HCT116 (cell line): Measurements from ENCODE around the gene SHISA6. TPM values are rescaled to one million over a fixed set of nuclear protein-coding genes. Genes with fewer than 3 reads are reported as not detected.

Source experiments
- ATAC-seq: fragments of 200-7000 bp; cut with Tn5 transposase; 2 replicates; pipeline ENCODE4 v1.9.1; 2020; ENCODE audit warnings: mild to moderate bottlenecking, moderate library complexity
- BruUV-seq: library from RNA; stranded (reverse); fragments of 400-500 nt; replicated peaks from 2 replicates; lab custom pipeline; 2021; lab: Mats Ljungman, UMichigan
- CTCF ChIA-PET: fragments of 300-600 bp; sonication (Branson Sonifier 250); formaldehyde crosslinking; loops from one replicate; lab custom pipeline; 2021; ENCODE audit warnings: antibody characterized with exemption; lab: Charles Lee
- POLR2A ChIA-PET: fragments of 300-600, 350-600 bp; sonication (Branson Sonifier 250); formaldehyde crosslinking; loops from one replicate; lab custom pipeline; 2021; ENCODE audit warnings: antibody characterized with exemption; lab: Charles Lee
- RAD21 ChIA-PET, 2 experiments: fragments of 300-600 bp; sonication (Branson Sonifier 250); formaldehyde crosslinking; loops; one replicate each; lab custom pipeline; 2023; ENCODE audit warnings: low total read pairs in 2 of 2; ENCODE audit not compliant: uncharacterized antibody in 2 of 2, unreplicated experiment in 2 of 2, low non-redundant PET in 1 of 2; lab: Charles Lee
- DNase-seq: peaks from one replicate; pipeline ENCODE4 v3.0.0-alpha.2; 2010; ENCODE audit warnings: low read depth, low spot score
- H2AFZ ChIP-seq: fragments of 200-600 bp; shearing (Covaris generic), sonication (generic); 2 replicates; pipeline ENCODE4 v1.6.1; 2017; ENCODE audit warnings: low read depth, mixed run types, mixed read lengths, antibody characterized with exemption, low read length; ENCODE audit not compliant: poor library complexity, severe bottlenecking
- H3K27ac ChIP-seq: 2 replicates; pipeline ENCODE4 v1.5.1; 2012; ENCODE audit warnings: low read depth, low read length
- H3K27me3 ChIP-seq: fragments of 200-600 bp; sonication (generic); 2 replicates; pipeline ENCODE4 v1.6.1; 2016; ENCODE audit warnings: mixed run types, low read length, mixed read lengths; ENCODE audit not compliant: insufficient read depth
- H3K36me3 ChIP-seq, 2 experiments: fragments of 200-500 bp in 1 of 2; fragments of 200-600 bp in 1 of 2; sonication (Bioruptor generic) in 1 of 2; sonication (generic) in 1 of 2; 2 replicates each; pipeline versions ENCODE4 v1.5.1 to v1.6.1; 2014 to 2016; ENCODE audit warnings: low read length in 2 of 2, inconsistent platforms in 1 of 2, mixed read lengths in 1 of 2, mixed run types in 1 of 2; ENCODE audit not compliant: insufficient read depth in 2 of 2, control insufficient read depth in 1 of 2
- H3K4me1 ChIP-seq, 2 experiments: fragments of 200-600 bp in 1 of 2; sonication (generic) in 1 of 2; 2 replicates each; pipeline versions ENCODE4 v1.5.1 to v1.6.1; 2012 to 2017; ENCODE audit warnings: low read length in 2 of 2, inconsistent platforms in 1 of 2, mild to moderate bottlenecking in 1 of 2, mixed read lengths in 1 of 2, mixed run types in 1 of 2, moderate library complexity in 1 of 2; ENCODE audit not compliant: insufficient read depth in 2 of 2, control insufficient read depth in 1 of 2
- H3K4me2 ChIP-seq: fragments of 200-600 bp; sonication (generic); 2 replicates; pipeline ENCODE4 v1.6.1; 2017; ENCODE audit warnings: mixed run types, low read length, mixed read lengths
- H3K4me3 ChIP-seq, 2 experiments: fragments of 200-600 bp in 1 of 2; sonication (generic) in 1 of 2; replicated peaks in 1 of 2; 2 replicates each; pipeline ENCODE4 v1.5.1; 2011 to 2016; ENCODE audit warnings: low read length in 2 of 2, control low read depth in 1 of 2, low read depth in 1 of 2, mild to moderate bottlenecking in 1 of 2, mixed read lengths in 1 of 2, mixed run types in 1 of 2
- H3K79me2 ChIP-seq: fragments of 200-600 bp; sonication (generic); 2 replicates; pipeline ENCODE4 v1.6.1; 2017; ENCODE audit warnings: mild to moderate bottlenecking, mixed run types, low read length, moderate library complexity, mixed read lengths; ENCODE audit not compliant: insufficient read depth
- H3K9ac ChIP-seq: fragments of 200-600 bp; sonication (generic); 2 replicates; pipeline ENCODE4 v1.6.1; 2016; ENCODE audit warnings: low read length, mixed read lengths
- H3K9me2 ChIP-seq: fragments of 200-600 bp; sonication (generic), shearing (Covaris generic); 2 replicates; pipeline ENCODE4 v1.6.1; 2017; ENCODE audit warnings: mixed run types, mild to moderate bottlenecking, moderate library complexity; ENCODE audit not compliant: insufficient read depth
- H3K9me3 ChIP-seq, 2 experiments: fragments of 200-500 bp in 1 of 2; fragments of 200-600 bp in 1 of 2; sonication (Bioruptor generic) in 1 of 2; sonication (generic) in 1 of 2; 2 replicates each; pipeline ENCODE4 v1.6.1; 2014 to 2017; ENCODE audit warnings: low read length in 2 of 2, mixed read lengths in 2 of 2, inconsistent platforms in 1 of 2, low read depth in 1 of 2, mild to moderate bottlenecking in 1 of 2, mixed run types in 1 of 2, moderate library complexity in 1 of 2; ENCODE audit not compliant: control insufficient read depth in 1 of 2, insufficient read depth in 1 of 2
- H4K20me1 ChIP-seq: fragments of 200-600 bp; sonication (generic), shearing (Covaris generic); 2 replicates; pipeline ENCODE4 v1.6.1; 2017; ENCODE audit warnings: mixed run types, mild to moderate bottlenecking, moderate library complexity; ENCODE audit not compliant: insufficient read depth
- CBX3 ChIP-seq: IDR thresholded peaks from 2 replicates; pipeline ENCODE4 v1.6.1; 2012; ENCODE audit warnings: low read depth
- EZH2 ChIP-seq: fragments of 200-600 bp; sonication (generic); IDR thresholded peaks from 2 replicates; pipeline ENCODE4 v1.6.1; 2017; ENCODE audit warnings: antibody characterized with exemption, mixed run types
- JUND ChIP-seq: IDR thresholded peaks from 2 replicates; pipeline ENCODE4 v1.6.1; 2012
- TCF7L2 ChIP-seq: IDR thresholded peaks from 2 replicates; pipeline ENCODE4 v1.7.0; 2011; ENCODE audit warnings: borderline replicate concordance, inconsistent platforms; ENCODE audit not compliant: insufficient read depth, insufficient read length; ENCODE audit errors: extremely low read depth
- ZNF274 ChIP-seq: fragments of 200-500 bp; sonication (Bioruptor generic); IDR thresholded peaks from 2 replicates; pipeline ENCODE4 v1.6.1; 2014; ENCODE audit warnings: mild to moderate bottlenecking, low read depth, low read length, inconsistent platforms
- intact Hi-C: fragments of 100-400 bp; cut with micrococcal nuclease; formaldehyde crosslinking; loops from 2 replicates; pipeline ENCODE4 v1.10.0; 2022
- total RNA-seq: library from RNA; stranded (reverse); gene quantifications from one replicate; pipeline ENCODE4 v1.2.1, GENCODE V29; 2021; ENCODE audit not compliant: unreplicated experiment
- TF ChIP-seq, protein P1 (sequence below), 3 experiments: fragments of 200-600 bp in 1 of 3; sonication (generic) in 1 of 3; IDR thresholded peaks in 2 of 3; conservative IDR thresholded peaks in 1 of 3; 2 replicates each; pipeline ENCODE4 v1.5.1; 2012 to 2017; ENCODE audit warnings: low read depth in 2 of 3, low read length in 2 of 3, antibody characterized with exemption in 1 of 3, borderline replicate concordance in 1 of 3, control low read depth in 1 of 3, mild to moderate bottlenecking in 1 of 3, mixed read lengths in 1 of 3, mixed run types in 1 of 3, moderate library complexity in 1 of 3; ENCODE audit not compliant: insufficient read depth in 1 of 3
- TF ChIP-seq, protein P2 (sequence below): IDR thresholded peaks from 2 replicates; pipeline ENCODE4 v1.6.1; 2012
- TF ChIP-seq, protein P3 (sequence below): IDR thresholded peaks from 2 replicates; pipeline ENCODE4 v1.6.1; 2012; ENCODE audit warnings: low read depth

The SHISA6 gene
- total RNA-seq, 1 experiment from 2014 or later = not detected

DNA sequence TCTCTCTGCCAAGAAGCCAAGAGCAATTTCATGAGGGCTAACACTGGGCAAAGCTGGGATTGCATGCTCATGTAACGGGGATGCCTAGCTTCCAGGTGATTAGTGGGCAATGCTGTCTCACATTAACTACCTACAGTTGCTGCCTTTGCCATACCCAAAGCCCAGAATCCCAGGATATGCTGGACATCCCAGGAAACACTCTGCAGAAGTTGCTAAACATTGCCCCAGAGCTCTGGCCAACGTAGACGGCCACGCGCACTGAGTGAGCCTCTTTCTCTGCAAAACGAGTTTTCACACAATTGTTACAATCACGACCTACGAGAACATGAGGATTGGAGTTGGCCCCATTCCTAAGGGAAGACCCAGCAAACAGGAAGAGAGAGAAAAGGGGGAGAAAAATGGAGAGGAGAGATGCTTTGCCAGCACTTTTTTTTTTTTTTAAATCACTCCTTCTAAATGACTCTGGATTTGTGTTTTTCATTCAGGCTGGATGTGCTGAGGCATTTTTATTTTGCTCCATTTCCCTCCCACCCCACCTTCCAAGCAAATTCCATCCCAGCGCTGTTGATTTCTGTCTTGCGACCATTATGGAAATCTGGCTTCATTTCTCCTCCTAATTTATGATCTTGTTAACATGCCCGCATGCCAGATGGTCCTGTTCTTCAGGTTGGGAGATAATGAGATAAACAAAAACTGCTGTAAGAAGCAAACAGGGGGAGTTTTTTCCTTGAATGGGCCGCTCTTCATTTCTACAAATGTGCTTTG is 244.5 kb downstream of the SHISA6 start:
- no TSS peak for BruUV-seq
- intact Hi-C loops = no loop called here
- no peak for DNase-seq
- no peak overlapping the region for H2AFZ ChIP-seq
- POLR2A ChIA-PET = no interaction called here
- RAD21 ChIA-PET = no interaction called here
- no peaks in the 10 kb centered on the region for H3K36me3 ChIP-seq
- no peaks in the 10 kb centered on the region for H3K4me1 ChIP-seq
- no peaks in the 10 kb centered on the region for H3K27me3 ChIP-seq
- no peak overlapping the region for H3K27ac ChIP-seq
- ATAC-seq = no peak
- H3K9me3 ChIP-seq = peaks cover 0 to 24% of the 10 kb centered on the region in 2 experiments; a peak in 2 of 4 replicates
- H3K9ac ChIP-seq = no peak overlapping the region
- H3K79me2 ChIP-seq = no peaks in the 10 kb centered on the region
- CTCF ChIA-PET = no interaction called here
- no peaks in the 10 kb centered on the region for H3K9me2 ChIP-seq
- TF ChIP-seq, protein P1, sequence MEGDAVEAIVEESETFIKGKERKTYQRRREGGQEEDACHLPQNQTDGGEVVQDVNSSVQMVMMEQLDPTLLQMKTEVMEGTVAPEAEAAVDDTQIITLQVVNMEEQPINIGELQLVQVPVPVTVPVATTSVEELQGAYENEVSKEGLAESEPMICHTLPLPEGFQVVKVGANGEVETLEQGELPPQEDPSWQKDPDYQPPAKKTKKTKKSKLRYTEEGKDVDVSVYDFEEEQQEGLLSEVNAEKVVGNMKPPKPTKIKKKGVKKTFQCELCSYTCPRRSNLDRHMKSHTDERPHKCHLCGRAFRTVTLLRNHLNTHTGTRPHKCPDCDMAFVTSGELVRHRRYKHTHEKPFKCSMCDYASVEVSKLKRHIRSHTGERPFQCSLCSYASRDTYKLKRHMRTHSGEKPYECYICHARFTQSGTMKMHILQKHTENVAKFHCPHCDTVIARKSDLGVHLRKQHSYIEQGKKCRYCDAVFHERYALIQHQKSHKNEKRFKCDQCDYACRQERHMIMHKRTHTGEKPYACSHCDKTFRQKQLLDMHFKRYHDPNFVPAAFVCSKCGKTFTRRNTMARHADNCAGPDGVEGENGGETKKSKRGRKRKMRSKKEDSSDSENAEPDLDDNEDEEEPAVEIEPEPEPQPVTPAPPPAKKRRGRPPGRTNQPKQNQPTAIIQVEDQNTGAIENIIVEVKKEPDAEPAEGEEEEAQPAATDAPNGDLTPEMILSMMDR (IDR thresholded peaks at IDR 0.05 in 2 of 3, conservative IDR thresholded peaks at IDR 0.05 in 1 of 3; ENCODE audit: borderline replicate concordance in 1 of 3, insufficient read depth in 1 of 3, low read depth in 2 of 3, low read length in 2 of 3) = no peak
- TF ChIP-seq JUND (no peak), ZNF274 (no peak), TCF7L2 (no peak), CBX3 (no peak), EZH2 (no peak)
- TF ChIP-seq, protein P2, sequence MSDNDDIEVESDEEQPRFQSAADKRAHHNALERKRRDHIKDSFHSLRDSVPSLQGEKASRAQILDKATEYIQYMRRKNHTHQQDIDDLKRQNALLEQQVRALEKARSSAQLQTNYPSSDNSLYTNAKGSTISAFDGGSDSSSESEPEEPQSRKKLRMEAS = no peak
- TF ChIP-seq, protein P3, sequence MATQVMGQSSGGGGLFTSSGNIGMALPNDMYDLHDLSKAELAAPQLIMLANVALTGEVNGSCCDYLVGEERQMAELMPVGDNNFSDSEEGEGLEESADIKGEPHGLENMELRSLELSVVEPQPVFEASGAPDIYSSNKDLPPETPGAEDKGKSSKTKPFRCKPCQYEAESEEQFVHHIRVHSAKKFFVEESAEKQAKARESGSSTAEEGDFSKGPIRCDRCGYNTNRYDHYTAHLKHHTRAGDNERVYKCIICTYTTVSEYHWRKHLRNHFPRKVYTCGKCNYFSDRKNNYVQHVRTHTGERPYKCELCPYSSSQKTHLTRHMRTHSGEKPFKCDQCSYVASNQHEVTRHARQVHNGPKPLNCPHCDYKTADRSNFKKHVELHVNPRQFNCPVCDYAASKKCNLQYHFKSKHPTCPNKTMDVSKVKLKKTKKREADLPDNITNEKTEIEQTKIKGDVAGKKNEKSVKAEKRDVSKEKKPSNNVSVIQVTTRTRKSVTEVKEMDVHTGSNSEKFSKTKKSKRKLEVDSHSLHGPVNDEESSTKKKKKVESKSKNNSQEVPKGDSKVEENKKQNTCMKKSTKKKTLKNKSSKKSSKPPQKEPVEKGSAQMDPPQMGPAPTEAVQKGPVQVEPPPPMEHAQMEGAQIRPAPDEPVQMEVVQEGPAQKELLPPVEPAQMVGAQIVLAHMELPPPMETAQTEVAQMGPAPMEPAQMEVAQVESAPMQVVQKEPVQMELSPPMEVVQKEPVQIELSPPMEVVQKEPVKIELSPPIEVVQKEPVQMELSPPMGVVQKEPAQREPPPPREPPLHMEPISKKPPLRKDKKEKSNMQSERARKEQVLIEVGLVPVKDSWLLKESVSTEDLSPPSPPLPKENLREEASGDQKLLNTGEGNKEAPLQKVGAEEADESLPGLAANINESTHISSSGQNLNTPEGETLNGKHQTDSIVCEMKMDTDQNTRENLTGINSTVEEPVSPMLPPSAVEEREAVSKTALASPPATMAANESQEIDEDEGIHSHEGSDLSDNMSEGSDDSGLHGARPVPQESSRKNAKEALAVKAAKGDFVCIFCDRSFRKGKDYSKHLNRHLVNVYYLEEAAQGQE = no peak
- no peak overlapping the region for H3K4me2 ChIP-seq
- no peaks in the 10 kb centered on the region for H4K20me1 ChIP-seq
- H3K4me3 ChIP-seq = no peak overlapping the region
